ENCODE results near the gene GREB1L. TPM values are rescaled to one million over a fixed set of nuclear protein-coding genes. Genes with fewer than 3 reads are reported as not detected.

GREB1L gene
- total and polyA plus RNA-seq, 2 of the 13 experiments (the other 11 are each of a cell fraction or from before 2014, with no cell fraction given), result 0.17 to 0.66 TPM

GRCh38 chr18:21241301-21242048 lies 557 bp upstream of the GREB1L start:
- intact Hi-C loops (cut with micrococcal nuclease; ENCODE audit: unreplicated experiment), result no loop called here
- no TSS peak for BruUV-seq (replicated peaks)
- ChIA-PET POLR2A (no interaction called here), CTCF (ENCODE audit: low intra/inter-chr PET ratio, low total read pairs) (interaction anchor here (1.2 kb wide), 1 partner anchor 203 kb away, joined by 5 read pairs; no protein-coding TSS in a partner anchor)
- WGBS (ENCODE audit: low lambda C conversion rate), result 10% methylated on average over 10 of the region's 54 CpGs
- in situ Hi-C loops (cut with HindIII; ENCODE audit: extremely low pct_ligation_motif_present, low pct_unique_long_range_greater_than_20kb), result no loop called here
- H3K9me3 ChIP-seq (ENCODE audit: low read length), result no peaks in the 10 kb centered on the region
- no peaks in the 10 kb centered on the region for H3K79me2 ChIP-seq (ENCODE audit: insufficient read depth, low read length)
- H3K4me1 ChIP-seq (ENCODE audit: insufficient read depth, low read length), result peaks cover 10% of the 10 kb centered on the region
- FAIRE-seq (no peak), ATAC-seq (peak; percentile 50), DNase-seq (ENCODE audit: low spot score) (no peak)
- peak overlapping the region; percentile 75 for H3K4me2 ChIP-seq (ENCODE audit: low read depth, low read length)
- H2AFZ ChIP-seq (ENCODE audit: low read length), result no peak overlapping the region
- H3K4me3 ChIP-seq (replicated peaks in 1 of 3; ENCODE audit: insufficient read depth in 1 of 3, low read depth in 2 of 3, low read length in 3 of 3), result peak overlapping the region in 2 of 3 experiments; percentile 49 to 64; a peak in 4 of 6 replicates
- no peaks in the 10 kb centered on the region for H4K20me1 ChIP-seq (ENCODE audit: insufficient read depth, low read length)
- H3K9ac ChIP-seq (ENCODE audit: insufficient read depth, low read depth, low read length), result no peak overlapping the region
- no peaks in the 10 kb centered on the region for H3K36me3 ChIP-seq (replicated peaks in 1 of 2; ENCODE audit: control insufficient read depth in 1 of 2, insufficient read depth in 2 of 2, low read length in 2 of 2)
- peaks cover 4 to 42% of the 10 kb centered on the region in 2 experiments for H3K27me3 ChIP-seq (ENCODE audit: control insufficient read depth in 1 of 2, insufficient read depth in 2 of 2, low read length in 2 of 2)
- no peak overlapping the region for H3K27ac ChIP-seq (ENCODE audit: extremely low read length, insufficient read depth, low read length)
- TF ChIP-seq, protein P1, sequence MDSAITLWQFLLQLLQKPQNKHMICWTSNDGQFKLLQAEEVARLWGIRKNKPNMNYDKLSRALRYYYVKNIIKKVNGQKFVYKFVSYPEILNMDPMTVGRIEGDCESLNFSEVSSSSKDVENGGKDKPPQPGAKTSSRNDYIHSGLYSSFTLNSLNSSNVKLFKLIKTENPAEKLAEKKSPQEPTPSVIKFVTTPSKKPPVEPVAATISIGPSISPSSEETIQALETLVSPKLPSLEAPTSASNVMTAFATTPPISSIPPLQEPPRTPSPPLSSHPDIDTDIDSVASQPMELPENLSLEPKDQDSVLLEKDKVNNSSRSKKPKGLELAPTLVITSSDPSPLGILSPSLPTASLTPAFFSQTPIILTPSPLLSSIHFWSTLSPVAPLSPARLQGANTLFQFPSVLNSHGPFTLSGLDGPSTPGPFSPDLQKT (CRISPR knock-in tag; IDR thresholded peaks at IDR 0.05; ENCODE audit: borderline replicate concordance), result no peak
- TF ChIP-seq ZBTB46 (CRISPR knock-in tag; IDR thresholded peaks at IDR 0.05; ENCODE audit: borderline replicate concordance) (no peak), ZNF747 (CRISPR knock-in tag; IDR thresholded peaks at IDR 0.05; ENCODE audit: borderline replicate concordance) (no peak), MEIS2 (CRISPR knock-in tag; IDR thresholded peaks at IDR 0.05) (no peak), NFE2L1 (CRISPR knock-in tag; IDR thresholded peaks at IDR 0.05; ENCODE audit: borderline replicate concordance) (no peak), TP53 (CRISPR knock-in tag; conservative IDR thresholded peaks at IDR 0.05) (no peak), ZNF543 (CRISPR knock-in tag; IDR thresholded peaks at IDR 0.05) (no peak), ZNF777 (CRISPR knock-in tag; IDR thresholded peaks at IDR 0.05) (peak; percentile 43; the same call in 1 of the 2 replicates), EZH2 (conservative IDR thresholded peaks at IDR 0.05; ENCODE audit: low read depth, low read length) (0 out of 2 replicates have a peak, but pooled peaks have one; percentile 59), ZNF597 (CRISPR knock-in tag; IDR thresholded peaks at IDR 0.05) (no peak), ZSCAN20 (CRISPR knock-in tag; IDR thresholded peaks at IDR 0.05; ENCODE audit: borderline replicate concordance) (no peak), ZNF709 (CRISPR knock-in tag; IDR thresholded peaks at IDR 0.05) (no peak), MTF2 (CRISPR knock-in tag; IDR thresholded peaks at IDR 0.05; ENCODE audit: borderline replicate concordance) (0 out of 2 replicates have a peak, but pooled peaks have one; percentile 27), ZNF710 (CRISPR knock-in tag; IDR thresholded peaks at IDR 0.05; ENCODE audit: borderline replicate concordance) (no peak), PCBP2 (optimal IDR thresholded peaks at IDR 0.05; ENCODE audit: low read depth, low read length, poor library complexity, severe bottlenecking) (no peak), ZNF879 (CRISPR knock-in tag; IDR thresholded peaks at IDR 0.05) (0 out of 2 replicates have a peak, but pooled peaks have one; percentile 7)
- TF ChIP-seq, protein P2, sequence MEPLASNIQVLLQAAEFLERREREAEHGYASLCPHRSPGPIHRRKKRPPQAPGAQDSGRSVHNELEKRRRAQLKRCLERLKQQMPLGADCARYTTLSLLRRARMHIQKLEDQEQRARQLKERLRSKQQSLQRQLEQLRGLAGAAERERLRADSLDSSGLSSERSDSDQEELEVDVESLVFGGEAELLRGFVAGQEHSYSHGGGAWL (CRISPR knock-in tag; IDR thresholded peaks at IDR 0.05), result no peak

Measured in HepG2 (cell line).